Neural crest cell (in vitro differentiated cells): ENCODE data around the gene FGD3. TPM values are rescaled to one million over a fixed set of nuclear protein-coding genes. Genes with fewer than 3 reads are reported as not detected.

Experiments used
- DNase-seq: peaks from one replicate; pipeline ENCODE4 v3.0.0; 2021; ENCODE audit warnings: low read depth, mixed read lengths, low spot score
- H3K27ac Mint-ChIP-seq: one replicate; pipeline ENCODE4 v1.8.0; 2021; ENCODE audit warnings: mild to moderate bottlenecking, mixed read lengths; ENCODE audit not compliant: unreplicated experiment
- H3K27me3 Mint-ChIP-seq: 2 replicates; pipeline ENCODE4 v1.8.0; 2021; ENCODE audit warnings: low read depth, mild to moderate bottlenecking, mixed read lengths
- H3K36me3 Mint-ChIP-seq: 2 replicates; pipeline ENCODE4 v1.8.0; 2021; ENCODE audit warnings: low read depth, mild to moderate bottlenecking, mixed read lengths
- H3K4me1 Mint-ChIP-seq: 2 replicates; pipeline ENCODE4 v1.8.0; 2021; ENCODE audit warnings: mixed read lengths
- H3K4me3 Mint-ChIP-seq: one replicate; pipeline ENCODE4 v1.8.0; 2021; ENCODE audit warnings: mild to moderate bottlenecking, mixed read lengths
- H3K9me3 Mint-ChIP-seq: 2 replicates; pipeline ENCODE4 v1.8.0; 2021; ENCODE audit warnings: mixed read lengths
- total RNA-seq: library from RNA; stranded (reverse); gene quantifications from 2 replicates; pipeline ENCODE4 v1.2.1, GENCODE V29; 2021
- TF ChIP-seq, protein P1 (sequence below): fragments of 200-600 bp; sonication (generic); conservative IDR thresholded peaks from 2 replicates; pipeline ENCODE4 v1.5.0; 2021; ENCODE audit warnings: antibody characterized with exemption, mild to moderate bottlenecking

Gene FGD3
- total RNA-seq, 1 donor from 2014 or later = 4.1 TPM

DNA sequence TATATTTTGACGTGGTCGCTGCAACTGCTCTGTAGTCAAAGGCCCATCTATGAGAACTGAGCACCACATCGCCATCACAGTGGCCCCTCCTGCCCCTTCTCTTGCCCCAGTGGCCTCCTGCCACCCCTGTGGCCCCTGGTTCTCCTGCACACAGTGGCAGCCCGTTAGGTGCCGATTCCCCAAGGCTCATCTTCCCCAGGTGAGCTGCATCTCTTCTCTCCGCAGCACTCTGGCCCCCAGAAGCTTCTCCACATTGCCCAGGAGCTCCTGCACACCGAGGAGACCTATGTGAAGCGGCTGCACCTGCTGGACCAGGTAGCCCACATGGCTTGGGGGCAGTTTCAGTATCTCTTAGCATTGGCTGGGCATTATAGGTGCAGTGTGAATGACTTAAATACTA lies 55.4 kb downstream of the FGD3 start:
- no peak overlapping the region for H3K27ac Mint-ChIP-seq
- H3K4me1 Mint-ChIP-seq = no peaks in the 10 kb centered on the region
- H3K36me3 Mint-ChIP-seq = peaks cover 4% of the 10 kb centered on the region
- H3K4me3 Mint-ChIP-seq = no peak overlapping the region
- TF ChIP-seq, protein P1, sequence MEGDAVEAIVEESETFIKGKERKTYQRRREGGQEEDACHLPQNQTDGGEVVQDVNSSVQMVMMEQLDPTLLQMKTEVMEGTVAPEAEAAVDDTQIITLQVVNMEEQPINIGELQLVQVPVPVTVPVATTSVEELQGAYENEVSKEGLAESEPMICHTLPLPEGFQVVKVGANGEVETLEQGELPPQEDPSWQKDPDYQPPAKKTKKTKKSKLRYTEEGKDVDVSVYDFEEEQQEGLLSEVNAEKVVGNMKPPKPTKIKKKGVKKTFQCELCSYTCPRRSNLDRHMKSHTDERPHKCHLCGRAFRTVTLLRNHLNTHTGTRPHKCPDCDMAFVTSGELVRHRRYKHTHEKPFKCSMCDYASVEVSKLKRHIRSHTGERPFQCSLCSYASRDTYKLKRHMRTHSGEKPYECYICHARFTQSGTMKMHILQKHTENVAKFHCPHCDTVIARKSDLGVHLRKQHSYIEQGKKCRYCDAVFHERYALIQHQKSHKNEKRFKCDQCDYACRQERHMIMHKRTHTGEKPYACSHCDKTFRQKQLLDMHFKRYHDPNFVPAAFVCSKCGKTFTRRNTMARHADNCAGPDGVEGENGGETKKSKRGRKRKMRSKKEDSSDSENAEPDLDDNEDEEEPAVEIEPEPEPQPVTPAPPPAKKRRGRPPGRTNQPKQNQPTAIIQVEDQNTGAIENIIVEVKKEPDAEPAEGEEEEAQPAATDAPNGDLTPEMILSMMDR = no peak
- DNase-seq = no peak
- H3K9me3 Mint-ChIP-seq = no peaks in the 10 kb centered on the region
- no peaks in the 10 kb centered on the region for H3K27me3 Mint-ChIP-seq

GRCh38 chr9:93003552-93004407 lies 56.5 kb downstream of the FGD3 start:
- TF ChIP-seq, protein P1 = peak; percentile 74
- Mint-ChIP-seq H3K4me3 (no peak overlapping the region), H3K36me3 (no peaks in the 10 kb centered on the region), H3K27ac (no peak overlapping the region), H3K9me3 (no peaks in the 10 kb centered on the region), H3K4me1 (no peaks in the 10 kb centered on the region), H3K27me3 (no peaks in the 10 kb centered on the region)
- DNase-seq = peak; percentile 46

GRCh38 chr9:93004561-93004960 lies 57.2 kb downstream of the FGD3 start:
- TF ChIP-seq, protein P1 = no peak
- no peaks in the 10 kb centered on the region for H3K27me3 Mint-ChIP-seq
- no peak overlapping the region for H3K4me3 Mint-ChIP-seq
- no peaks in the 10 kb centered on the region for H3K36me3 Mint-ChIP-seq
- H3K27ac Mint-ChIP-seq = no peak overlapping the region
- no peak for DNase-seq
- no peaks in the 10 kb centered on the region for H3K4me1 Mint-ChIP-seq
- no peaks in the 10 kb centered on the region for H3K9me3 Mint-ChIP-seq

DNA sequence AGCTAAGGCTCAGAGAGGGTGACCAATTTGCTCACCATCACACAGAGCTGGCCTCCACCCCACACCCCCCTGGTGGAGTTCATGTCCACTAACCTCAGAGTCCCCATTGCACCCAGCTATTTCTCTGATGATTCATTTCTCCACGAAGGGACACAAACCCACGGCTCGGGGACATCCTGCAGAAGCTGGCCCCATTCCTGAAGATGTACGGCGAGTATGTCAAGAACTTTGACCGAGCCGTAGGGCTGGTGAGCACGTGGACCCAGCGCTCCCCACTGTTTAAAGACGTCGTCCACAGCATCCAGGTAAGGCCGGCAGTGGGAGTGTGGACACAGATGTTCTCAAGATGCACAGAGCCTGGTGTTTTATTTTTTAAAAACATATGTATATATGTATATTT lies 58.6 kb downstream of the FGD3 start:
- no peak for DNase-seq
- TF ChIP-seq, protein P1 = no peak
- no peak overlapping the region for H3K4me3 Mint-ChIP-seq
- no peaks in the 10 kb centered on the region for H3K27me3 Mint-ChIP-seq
- no peak overlapping the region for H3K27ac Mint-ChIP-seq
- H3K4me1 Mint-ChIP-seq = no peaks in the 10 kb centered on the region
- H3K9me3 Mint-ChIP-seq = no peaks in the 10 kb centered on the region
- H3K36me3 Mint-ChIP-seq = no peaks in the 10 kb centered on the region

DNA sequence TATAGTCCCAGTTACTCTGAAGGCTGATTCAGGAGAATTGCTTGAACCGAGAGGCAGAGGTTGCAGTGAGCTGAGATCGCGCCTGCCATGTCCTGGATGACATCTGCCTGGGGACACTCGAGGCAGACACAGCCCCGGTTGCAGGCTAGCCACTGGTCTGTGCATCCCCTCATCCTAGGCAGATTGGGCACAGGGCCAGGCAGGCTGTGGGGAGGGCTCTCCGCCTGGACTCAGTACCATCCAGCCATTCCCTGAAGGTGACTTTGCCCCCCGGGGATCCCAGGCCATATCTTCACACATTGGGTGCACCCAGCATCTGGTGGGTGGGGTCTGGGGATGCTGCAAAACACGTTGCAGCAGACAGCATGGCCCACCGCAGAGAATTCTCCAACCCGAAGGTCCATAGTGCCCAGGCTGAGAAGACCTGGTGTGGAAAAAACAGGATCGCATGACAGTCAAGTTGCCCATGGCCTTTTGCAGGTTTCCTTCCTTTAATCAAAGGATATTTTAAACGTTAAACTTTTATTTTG lies 60.3 kb downstream of the FGD3 start:
- Mint-ChIP-seq H3K27ac (no peak overlapping the region), H3K4me3 (no peak overlapping the region), H3K9me3 (no peaks in the 10 kb centered on the region), H3K27me3 (no peaks in the 10 kb centered on the region), H3K36me3 (no peaks in the 10 kb centered on the region), H3K4me1 (no peaks in the 10 kb centered on the region)
- DNase-seq = no peak
- TF ChIP-seq, protein P1 = no peak
